Activated B cell treated with CpG ODN at 0.5 μM for 24 hours (primary cell): Measurements from ENCODE around the gene AMZ1. TPM values are rescaled to one million over a fixed set of nuclear protein-coding genes. Genes with fewer than 3 reads are reported as not detected.

Experiments
- ATAC-seq: fragments of 200-7000 bp; cut with Tn5 transposase; one replicate; pipeline ENCODE4 v1.10.0; 2021; ENCODE audit warnings: low read depth, mild to moderate bottlenecking, moderate library complexity
- CTCF ChIA-PET: fragments of 350-600 bp; sonication (Branson Sonifier 250); formaldehyde crosslinking; loops from one replicate; lab custom pipeline; 2021; ENCODE audit warnings: antibody characterized with exemption; lab: Charles Lee
- POLR2A ChIA-PET: fragments of 350-600 bp; sonication (Branson Sonifier 250); formaldehyde crosslinking; loops from one replicate; lab custom pipeline; 2021; ENCODE audit warnings: antibody characterized with exemption; lab: Charles Lee
- DNase-seq: peaks from one replicate; pipeline ENCODE4 v3.0.0; 2022
- H3K27ac Mint-ChIP-seq: one replicate; pipeline ENCODE4 v1.8.0; 2020; ENCODE audit warnings: mixed read lengths
- H3K27me3 Mint-ChIP-seq: one replicate; pipeline ENCODE4 v1.8.0; 2021; ENCODE audit warnings: mixed read lengths
- H3K36me3 Mint-ChIP-seq: one replicate; pipeline ENCODE4 v1.8.0; 2021; ENCODE audit warnings: low read depth, mixed read lengths
- H3K4me1 Mint-ChIP-seq: one replicate; pipeline ENCODE4 v1.8.0; 2021; ENCODE audit warnings: mixed read lengths
- H3K4me3 Mint-ChIP-seq: one replicate; pipeline ENCODE4 v1.8.0; 2020; ENCODE audit warnings: mild to moderate bottlenecking, mixed read lengths
- H3K9me3 Mint-ChIP-seq: one replicate; pipeline ENCODE4 v1.8.0; 2020; ENCODE audit warnings: mixed read lengths
- CTCF ChIP-seq: fragments of 200-600 bp; IDR thresholded peaks from one replicate; pipeline ENCODE4 v1.8.0; 2022; ENCODE audit warnings: antibody characterized with exemption, mild to moderate bottlenecking
- intact Hi-C: fragments of 100-400 bp; cut with micrococcal nuclease; formaldehyde crosslinking; loops from one replicate; pipeline ENCODE4 v1.15.1; 2024
- total RNA-seq: library from RNA; stranded (reverse); gene quantifications from 2 replicates; pipeline ENCODE4 v1.2.3, GENCODE V29; 2022

The AMZ1 gene
- total RNA-seq, 1 donor from 2014 or later, result 8.3 TPM

- no peaks in the 10 kb centered on the region for H3K9me3 Mint-ChIP-seq
- intact Hi-C loops, result loop anchor here (5.0 to 10.0 kb wide), 2 partner anchors 33 to 309 kb away; no protein-coding TSS in a partner anchor
- DNase-seq, result no peak
- peaks cover 58% of the 10 kb centered on the region for H3K4me1 Mint-ChIP-seq
- ATAC-seq, result no peak
- no peak overlapping the region for H3K4me3 Mint-ChIP-seq
- H3K36me3 Mint-ChIP-seq, result peaks cover 50% of the 10 kb centered on the region
- no peak for TF ChIP-seq CTCF
- no peaks in the 10 kb centered on the region for H3K27me3 Mint-ChIP-seq
- ChIA-PET CTCF (no interaction called here), POLR2A (no interaction called here)
- H3K27ac Mint-ChIP-seq, result no peak overlapping the region
These were observed 67.5 kb downstream of the AMZ1 start for GRCh38 chr7:2755531-2755930.

- intact Hi-C loops, result loop anchor here (5.0 to 10.0 kb wide), 2 partner anchors 35 to 307 kb away; no protein-coding TSS in a partner anchor
- Mint-ChIP-seq H3K27ac (peak overlapping the region; percentile 89), H3K4me3 (peak overlapping the region; percentile 65), H3K27me3 (no peaks in the 10 kb centered on the region), H3K36me3 (peaks cover 67% of the 10 kb centered on the region), H3K9me3 (no peaks in the 10 kb centered on the region), H3K4me1 (peaks cover 45% of the 10 kb centered on the region)
- POLR2A ChIA-PET, result interaction anchor here (0.6 to 3.4 kb wide), 14 partner anchors 14 to 337 kb away, joined by 3 to 36 read pairs (median 5); no protein-coding TSS in a partner anchor
- ATAC-seq (peak; percentile 25), DNase-seq (peak; percentile 4)
- CTCF ChIA-PET, result interaction anchor here (0.8 to 2.6 kb wide), 6 partner anchors 20 to 87 kb away, joined by 3 to 9 read pairs (median 3); no protein-coding TSS in a partner anchor
- no peak for TF ChIP-seq CTCF
These were observed 69.4 kb downstream of the AMZ1 start for GRCh38 chr7:2757361-2757903.

- POLR2A ChIA-PET, result interaction anchor here (0.5 to 3.4 kb wide), 17 partner anchors 14 to 471 kb away, joined by 3 to 36 read pairs (median 5); no protein-coding TSS in a partner anchor
- peak; percentile 24 for DNase-seq
- no peaks in the 10 kb centered on the region for H3K9me3 Mint-ChIP-seq
- peak overlapping the region; percentile 65 for H3K4me3 Mint-ChIP-seq
- H3K27me3 Mint-ChIP-seq, result no peaks in the 10 kb centered on the region
- peaks cover 70% of the 10 kb centered on the region for H3K36me3 Mint-ChIP-seq
- CTCF ChIA-PET, result interaction anchor here (0.8 to 2.6 kb wide), 6 partner anchors 20 to 87 kb away, joined by 3 to 9 read pairs (median 3); no protein-coding TSS in a partner anchor
- peak overlapping the region; percentile 89 for H3K27ac Mint-ChIP-seq
- peak; percentile 82 for ATAC-seq
- TF ChIP-seq CTCF, result no peak
- peaks cover 45% of the 10 kb centered on the region for H3K4me1 Mint-ChIP-seq
- intact Hi-C loops, result loop anchor here (1.0 to 10.0 kb wide), 4 partner anchors 15 to 307 kb away; no protein-coding TSS in a partner anchor
These were observed 70.1 kb downstream of the AMZ1 start for GRCh38 chr7:2757904-2758672.

- H3K4me3 Mint-ChIP-seq, result peak overlapping the region; percentile 65
- ChIA-PET POLR2A (interaction anchor here (0.9 to 3.4 kb wide), 13 partner anchors 13 to 88 kb away, joined by 3 to 36 read pairs (median 5); no protein-coding TSS in a partner anchor), CTCF (interaction anchor here (1.6 to 2.6 kb wide), 3 partner anchors 14 to 49 kb away, joined by 5 to 9 read pairs (median 6); no protein-coding TSS in a partner anchor)
- no peaks in the 10 kb centered on the region for H3K9me3 Mint-ChIP-seq
- peaks cover 43% of the 10 kb centered on the region for H3K4me1 Mint-ChIP-seq
- H3K27ac Mint-ChIP-seq, result peak overlapping the region; percentile 89
- no peak for DNase-seq
- ATAC-seq, result no peak
- peaks cover 66% of the 10 kb centered on the region for H3K36me3 Mint-ChIP-seq
- TF ChIP-seq CTCF, result no peak
- H3K27me3 Mint-ChIP-seq, result no peaks in the 10 kb centered on the region
- intact Hi-C loops, result loop anchor here (1.0 to 10.0 kb wide), 4 partner anchors 14 to 306 kb away; no protein-coding TSS in a partner anchor
These were observed 70.9 kb downstream of the AMZ1 start for GRCh38 chr7:2758673-2759616.
